ENCODE measurements around the gene POGZ.

DNA sequence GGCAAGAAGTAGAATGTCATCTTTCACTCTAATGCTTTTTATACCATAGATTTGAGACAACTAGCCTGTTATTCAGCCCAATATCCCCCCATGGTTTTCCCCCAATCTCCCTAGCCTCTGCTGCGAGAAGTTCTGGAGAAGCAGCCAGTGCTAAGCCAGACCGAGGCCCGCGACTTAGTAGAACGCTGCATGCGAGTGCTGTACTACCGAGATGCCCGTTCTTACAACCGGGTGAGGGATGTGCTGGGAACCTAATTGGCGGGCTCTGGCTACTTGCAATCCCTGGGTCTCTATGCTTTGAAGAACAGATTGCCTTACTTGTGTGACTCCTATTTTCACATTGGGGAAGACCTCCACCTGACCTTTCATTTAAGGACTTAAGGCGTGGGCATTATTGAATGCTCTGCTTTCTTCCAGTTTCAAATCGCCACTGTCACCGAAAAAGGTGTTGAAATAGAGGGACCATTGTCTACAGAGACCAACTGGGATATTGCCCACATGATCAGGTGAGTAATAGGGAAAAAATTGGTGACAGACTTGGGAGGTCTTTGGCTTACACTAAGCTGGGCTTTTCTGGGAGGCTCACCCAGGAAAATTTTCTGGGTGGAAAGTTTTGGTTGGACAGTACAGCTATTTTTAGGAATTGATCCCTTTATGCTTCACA is 58.0 kb downstream of the POGZ start:
- TF ChIP-seq, protein P1, sequence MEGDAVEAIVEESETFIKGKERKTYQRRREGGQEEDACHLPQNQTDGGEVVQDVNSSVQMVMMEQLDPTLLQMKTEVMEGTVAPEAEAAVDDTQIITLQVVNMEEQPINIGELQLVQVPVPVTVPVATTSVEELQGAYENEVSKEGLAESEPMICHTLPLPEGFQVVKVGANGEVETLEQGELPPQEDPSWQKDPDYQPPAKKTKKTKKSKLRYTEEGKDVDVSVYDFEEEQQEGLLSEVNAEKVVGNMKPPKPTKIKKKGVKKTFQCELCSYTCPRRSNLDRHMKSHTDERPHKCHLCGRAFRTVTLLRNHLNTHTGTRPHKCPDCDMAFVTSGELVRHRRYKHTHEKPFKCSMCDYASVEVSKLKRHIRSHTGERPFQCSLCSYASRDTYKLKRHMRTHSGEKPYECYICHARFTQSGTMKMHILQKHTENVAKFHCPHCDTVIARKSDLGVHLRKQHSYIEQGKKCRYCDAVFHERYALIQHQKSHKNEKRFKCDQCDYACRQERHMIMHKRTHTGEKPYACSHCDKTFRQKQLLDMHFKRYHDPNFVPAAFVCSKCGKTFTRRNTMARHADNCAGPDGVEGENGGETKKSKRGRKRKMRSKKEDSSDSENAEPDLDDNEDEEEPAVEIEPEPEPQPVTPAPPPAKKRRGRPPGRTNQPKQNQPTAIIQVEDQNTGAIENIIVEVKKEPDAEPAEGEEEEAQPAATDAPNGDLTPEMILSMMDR (IDR thresholded peaks at IDR 0.05), result no peak
- TF ChIP-seq POLR2A (IDR thresholded peaks at IDR 0.05), result no peak

All from esophagus squamous epithelium (tissue), 4 donors.